HG02973 (cell line): Measurements from ENCODE around the gene VANGL2.

Experiments used
- ATAC-seq: cut with Tn5 transposase; IDR thresholded peaks from one replicate; pipeline ENCODE4 v1.9.1; 2021; ENCODE audit warnings: moderate library complexity; ENCODE audit not compliant: unreplicated experiment

Gene VANGL2

DNA sequence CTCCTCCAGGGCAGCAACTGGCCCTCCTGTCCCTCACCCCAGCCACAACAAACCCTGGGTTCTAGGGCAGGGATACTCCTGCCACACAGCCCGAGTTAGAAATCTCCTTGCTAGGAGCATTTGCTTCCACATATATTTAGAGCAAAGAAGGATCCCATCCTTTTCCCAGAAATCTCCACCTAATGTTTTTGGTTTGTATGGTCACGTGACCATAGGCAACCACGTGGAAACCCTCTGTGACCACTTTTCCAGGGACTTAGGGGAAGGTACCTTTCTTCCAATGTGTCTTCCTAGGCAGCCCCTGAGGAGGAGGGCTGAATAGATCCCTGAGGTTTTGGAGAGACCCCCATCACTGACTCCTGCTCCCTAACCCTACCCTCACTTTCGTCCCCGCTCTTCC, 25.5 kb downstream of the VANGL2 start:
- no peak for ATAC-seq

DNA sequence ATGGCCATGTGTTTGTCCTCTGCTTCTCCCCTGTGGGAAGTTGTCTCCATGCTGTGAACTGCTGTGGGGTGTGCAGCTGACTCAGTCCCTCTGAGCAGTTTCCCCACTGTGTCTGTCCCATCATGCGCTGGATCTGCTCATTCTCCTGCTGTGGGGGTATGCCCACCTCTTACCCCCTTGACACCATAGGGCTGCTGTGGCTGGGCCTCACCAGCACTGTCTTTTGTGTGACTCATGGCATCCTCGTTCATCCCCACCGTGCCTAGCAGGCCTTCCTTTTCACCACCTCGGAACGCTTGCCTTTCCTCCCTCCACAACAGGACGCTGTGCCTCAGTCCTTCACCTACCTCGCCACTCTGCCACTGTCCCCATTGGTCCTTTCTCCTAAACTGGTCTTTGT, 27.3 kb downstream of the VANGL2 start:
- ATAC-seq = no peak

DNA sequence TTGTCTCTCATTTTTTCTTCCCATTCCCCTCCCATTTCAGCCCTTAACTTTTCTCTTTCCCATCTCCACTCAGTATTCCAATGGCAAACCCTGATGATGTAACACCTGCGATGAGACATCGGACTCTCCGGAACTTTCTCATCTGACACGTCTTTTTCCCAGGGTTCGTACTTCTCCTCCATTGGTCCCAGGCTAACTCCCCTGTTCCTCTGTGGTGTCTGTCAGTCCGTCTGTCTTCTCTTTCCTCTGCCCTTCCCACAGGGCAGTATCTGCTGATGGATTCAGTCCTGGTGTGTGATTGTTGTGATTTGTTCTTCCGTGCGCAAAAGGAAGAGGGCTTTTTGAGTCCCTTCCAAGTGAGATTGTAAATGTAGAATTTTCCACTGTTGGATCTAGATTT, 27.7 kb downstream of the VANGL2 start:
- ATAC-seq = no peak

DNA sequence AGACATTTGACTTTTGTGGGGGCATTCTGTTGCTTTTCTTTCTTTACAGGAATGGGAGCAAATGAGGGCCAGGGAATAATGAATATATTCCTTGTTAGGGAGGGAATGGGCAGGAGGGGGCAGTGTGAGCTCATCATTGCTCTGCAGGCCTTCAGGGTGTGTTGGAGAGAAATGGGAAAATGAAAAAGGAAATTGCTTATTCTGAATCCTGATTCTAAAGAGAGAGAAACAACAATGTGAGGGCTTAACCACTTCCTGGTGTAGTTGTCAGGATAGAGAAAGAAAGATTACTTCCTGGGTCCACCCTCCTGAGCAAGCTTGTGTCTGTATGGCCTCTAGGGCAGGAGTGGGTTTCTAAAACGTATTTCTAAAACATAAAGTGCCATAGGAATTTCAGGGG, 28.3 kb downstream of the VANGL2 start:
- ATAC-seq = no peak

DNA sequence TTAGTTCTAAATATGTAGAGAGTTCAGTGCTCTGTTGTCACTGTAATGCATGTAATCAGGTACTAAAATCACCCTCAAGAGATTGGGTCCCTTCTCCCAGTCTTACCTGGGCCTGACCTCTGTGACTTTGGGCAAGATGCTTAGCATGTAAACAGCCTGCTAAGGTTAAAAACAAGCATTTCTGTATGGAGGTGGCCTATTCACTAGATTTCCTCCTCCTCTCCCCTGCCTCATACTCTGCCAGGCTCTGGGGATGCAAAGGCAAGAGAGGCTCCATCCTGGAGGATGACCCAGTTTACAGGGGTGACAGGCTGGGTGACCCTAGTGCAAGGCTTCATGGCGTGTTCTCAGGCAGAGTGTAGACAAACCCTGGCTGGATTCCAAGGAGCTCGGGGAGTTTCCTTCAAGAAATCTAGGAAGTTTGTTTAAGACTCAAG, 28.8 kb downstream of the VANGL2 start:
- ATAC-seq = no peak

DNA sequence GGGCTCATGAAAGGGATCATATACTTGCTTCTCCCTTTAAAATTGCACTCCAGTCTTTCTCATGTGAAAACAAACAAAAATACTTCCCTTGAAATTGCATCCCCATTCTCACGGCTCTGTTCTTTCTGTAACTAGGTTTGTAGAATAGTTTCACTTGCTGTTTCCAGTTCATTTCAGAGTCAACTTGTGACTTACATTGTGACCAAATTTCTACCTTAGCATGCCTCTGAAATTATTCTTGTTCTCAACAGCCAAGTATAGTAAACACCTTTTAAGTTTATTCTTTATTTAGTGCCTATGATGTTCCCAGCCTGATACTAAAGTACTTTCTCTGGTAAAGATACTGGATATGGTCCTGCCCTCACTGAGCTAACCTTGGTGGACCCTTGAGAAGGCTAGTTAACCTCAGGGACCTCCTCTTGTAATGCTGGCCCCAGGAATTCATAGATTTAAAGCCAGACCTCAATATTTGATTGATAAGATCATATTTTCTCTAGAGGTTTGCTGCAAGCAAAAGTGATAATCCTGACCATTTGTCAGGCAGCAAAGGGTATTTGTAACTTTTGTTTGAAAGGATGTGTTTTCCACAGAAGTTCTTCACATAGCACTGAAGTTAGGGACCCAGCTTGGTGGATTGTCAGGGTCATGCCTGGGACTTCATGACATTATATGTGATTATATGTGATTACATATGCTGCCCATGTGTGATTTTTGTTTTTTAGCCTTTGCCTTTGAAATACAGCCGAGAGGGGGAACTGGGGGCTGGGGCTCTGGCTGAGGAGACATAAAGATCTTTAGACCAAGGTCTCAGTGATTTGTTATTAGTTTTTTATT, 29.6 kb downstream of the VANGL2 start:
- ATAC-seq = no peak

DNA sequence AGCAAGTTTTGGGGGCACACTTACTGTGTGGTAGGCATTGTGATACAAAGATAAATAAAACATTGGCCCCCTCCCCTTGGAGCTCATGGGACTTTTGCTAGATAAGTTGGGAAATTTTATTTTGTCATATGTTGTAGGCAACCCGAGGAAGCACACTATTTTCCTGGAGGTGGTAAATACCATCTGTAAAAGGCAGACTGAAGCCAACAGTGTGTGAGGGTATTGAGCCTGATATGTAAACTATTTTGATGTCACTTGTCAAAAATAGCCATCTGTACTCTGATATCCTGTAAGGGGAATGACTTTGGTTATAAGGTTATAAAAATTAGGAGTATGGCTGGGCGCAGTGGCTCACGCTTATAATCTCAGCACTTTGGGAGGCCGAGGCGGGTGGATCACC, 30.6 kb downstream of the VANGL2 start:
- ATAC-seq = no peak

DNA sequence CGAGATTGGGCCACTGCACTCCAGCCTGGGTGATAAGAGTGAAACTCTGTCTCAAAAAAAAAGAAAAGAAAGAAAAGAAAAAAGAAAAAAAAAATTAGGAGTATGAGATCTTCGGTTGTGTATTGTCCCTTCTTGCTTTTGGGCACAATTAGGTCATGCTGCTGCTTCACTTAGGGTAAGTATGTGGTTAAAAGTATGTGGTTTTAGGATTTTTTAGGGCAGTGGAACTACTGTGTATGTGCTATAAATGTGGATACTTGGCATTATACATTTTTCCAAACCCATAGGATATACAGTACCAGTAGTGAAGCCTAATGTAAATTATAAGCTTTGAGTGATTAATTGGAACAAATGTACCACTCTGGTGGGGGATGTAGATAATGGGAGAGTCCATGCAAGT, 31.2 kb downstream of the VANGL2 start:
- ATAC-seq = no peak

DNA sequence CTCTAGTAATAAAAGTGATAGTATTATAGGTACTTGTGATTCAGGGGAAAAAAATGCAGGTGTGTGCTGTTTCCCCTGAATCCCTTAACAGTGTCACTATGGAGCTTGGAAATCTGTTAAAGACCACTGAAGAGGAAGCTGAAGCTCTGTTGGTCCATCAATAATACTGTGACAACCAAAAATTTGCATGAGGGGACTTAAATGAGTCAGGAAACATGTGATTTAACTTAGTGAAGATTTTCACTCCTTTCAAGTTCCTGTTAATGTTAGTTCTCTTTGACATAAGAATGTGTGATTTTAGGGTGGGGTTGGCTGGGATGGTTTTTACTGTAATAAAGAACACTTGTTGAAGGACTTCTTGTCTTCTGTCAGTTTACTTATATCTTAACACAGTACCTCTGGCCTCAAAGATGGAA, 32.0 kb downstream of the VANGL2 start:
- ATAC-seq = peak; percentile 55

DNA sequence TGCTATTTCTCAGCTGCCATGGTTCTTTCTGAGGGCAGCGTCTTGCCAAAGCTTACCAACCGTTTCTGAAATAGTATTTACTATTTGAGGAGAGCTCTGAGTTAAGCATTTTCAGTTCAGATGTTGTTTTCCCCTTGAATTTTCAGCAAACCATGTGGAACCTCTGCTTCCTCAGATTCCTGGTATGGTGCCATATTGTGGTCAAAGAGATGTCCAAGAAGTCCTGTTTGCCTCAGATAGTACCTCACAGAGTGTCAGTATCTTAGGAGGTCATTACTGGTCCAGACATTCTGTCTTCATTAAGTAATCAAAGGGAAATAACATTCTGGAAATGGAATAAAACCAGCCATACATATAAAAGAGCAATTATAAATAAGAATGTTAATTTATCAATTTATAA, 36.6 kb downstream of the VANGL2 start:
- no peak for ATAC-seq

DNA sequence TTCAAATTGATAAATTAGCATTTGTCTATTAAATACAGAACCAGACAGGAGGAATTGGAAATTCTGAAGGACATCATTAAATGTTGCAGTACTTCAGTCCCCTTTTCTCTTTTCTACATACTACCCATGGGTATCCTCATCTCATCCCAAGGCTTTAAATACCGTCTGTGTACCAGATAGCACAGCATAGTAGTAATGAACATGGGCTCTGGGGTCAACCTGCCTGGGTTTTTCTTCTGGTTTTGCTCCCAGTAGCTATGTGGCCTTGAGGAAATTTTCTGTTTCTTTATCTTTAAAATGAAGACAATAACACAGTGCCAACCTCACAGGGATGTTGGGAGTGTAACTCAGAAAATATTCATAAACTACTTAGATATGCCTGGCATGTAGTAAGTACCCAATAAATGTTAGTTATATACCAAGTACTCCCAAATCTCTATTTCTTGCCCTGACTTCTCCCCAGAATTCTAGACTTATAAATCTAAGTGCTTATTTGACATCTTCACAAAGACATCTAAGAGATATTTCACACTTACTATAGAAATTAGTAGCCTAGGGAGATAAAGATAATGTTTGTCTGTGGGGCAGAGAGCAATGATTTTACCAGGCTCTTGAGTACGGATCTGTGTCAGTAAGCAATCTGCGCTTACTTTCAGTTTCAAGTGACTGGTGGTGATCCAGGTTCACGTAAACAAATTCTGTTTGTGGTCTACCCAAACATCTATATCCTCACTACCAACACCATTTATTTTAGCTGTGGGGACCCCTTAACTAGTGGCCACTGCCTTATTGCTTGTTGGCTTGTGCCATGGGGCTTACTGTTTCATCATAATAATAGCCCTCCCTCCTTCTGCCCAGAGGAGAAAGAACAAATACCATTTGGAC, 37.3 kb downstream of the VANGL2 start:
- ATAC-seq = peak; percentile 69

DNA sequence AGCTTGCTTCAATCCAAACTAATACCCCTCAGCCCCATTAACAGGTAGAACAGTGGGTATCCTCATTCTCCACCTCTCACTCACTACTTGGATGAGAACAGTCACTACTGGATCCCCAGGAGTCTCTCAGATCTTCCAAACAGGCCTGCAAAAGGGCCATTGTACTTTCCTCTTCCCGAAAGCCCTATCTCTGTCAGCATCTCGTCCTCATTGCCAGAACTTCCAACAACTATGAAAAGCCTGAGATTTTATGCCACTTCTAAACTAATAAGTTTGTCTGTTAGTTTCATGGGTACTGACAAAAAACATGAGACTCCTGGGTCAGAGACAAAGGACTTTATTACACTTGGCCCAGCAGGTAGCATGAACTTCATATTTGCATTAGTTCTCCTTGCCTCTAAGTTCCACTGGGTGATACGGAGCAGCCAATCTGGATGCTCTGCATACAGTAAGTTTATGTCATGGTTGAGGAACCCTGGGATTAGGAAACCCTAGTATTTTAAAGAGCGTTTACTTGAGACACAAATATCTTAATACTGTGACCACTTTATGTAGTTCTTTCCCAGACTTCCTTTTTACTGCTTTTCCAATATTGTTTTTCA, 38.1 kb downstream of the VANGL2 start:
- ATAC-seq = no peak

DNA sequence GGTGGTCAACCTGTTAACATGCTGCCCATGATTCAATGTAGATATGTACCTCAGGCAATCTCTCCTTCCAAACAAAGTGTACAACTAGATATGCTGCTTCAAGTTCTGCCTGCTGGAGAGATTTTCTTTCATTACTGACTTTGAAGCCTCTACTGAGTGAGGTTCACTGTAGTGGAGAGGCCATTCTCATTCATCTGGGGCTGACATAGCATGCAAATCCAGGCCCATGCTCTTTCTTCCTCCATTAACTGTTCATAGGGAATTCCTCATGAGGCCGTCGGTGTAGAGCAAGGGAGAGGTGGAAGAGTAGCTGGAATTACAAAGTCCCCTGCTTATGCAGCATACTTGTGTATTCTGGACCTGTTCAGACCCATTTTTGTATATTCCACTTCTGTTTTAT, 38.6 kb downstream of the VANGL2 start:
- no peak for ATAC-seq

DNA sequence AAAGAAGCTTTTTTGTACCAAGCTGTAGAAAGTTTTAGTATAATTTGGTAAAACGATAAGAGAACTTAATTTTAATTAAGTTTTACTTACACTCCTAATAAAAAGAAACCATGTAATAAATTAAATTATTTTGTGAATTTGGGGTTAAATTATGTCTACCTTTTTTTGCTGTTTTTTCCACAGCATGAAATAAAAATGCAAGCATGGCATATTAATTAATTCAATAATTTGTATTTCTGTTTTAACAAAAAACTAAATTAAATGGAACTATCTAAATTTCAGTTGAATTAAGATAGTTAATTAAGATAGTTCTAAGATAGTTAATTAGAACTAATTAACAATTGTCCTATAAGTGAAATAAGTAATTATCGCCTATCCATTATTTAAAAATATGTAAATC, 39.4 kb downstream of the VANGL2 start:
- ATAC-seq = no peak

DNA sequence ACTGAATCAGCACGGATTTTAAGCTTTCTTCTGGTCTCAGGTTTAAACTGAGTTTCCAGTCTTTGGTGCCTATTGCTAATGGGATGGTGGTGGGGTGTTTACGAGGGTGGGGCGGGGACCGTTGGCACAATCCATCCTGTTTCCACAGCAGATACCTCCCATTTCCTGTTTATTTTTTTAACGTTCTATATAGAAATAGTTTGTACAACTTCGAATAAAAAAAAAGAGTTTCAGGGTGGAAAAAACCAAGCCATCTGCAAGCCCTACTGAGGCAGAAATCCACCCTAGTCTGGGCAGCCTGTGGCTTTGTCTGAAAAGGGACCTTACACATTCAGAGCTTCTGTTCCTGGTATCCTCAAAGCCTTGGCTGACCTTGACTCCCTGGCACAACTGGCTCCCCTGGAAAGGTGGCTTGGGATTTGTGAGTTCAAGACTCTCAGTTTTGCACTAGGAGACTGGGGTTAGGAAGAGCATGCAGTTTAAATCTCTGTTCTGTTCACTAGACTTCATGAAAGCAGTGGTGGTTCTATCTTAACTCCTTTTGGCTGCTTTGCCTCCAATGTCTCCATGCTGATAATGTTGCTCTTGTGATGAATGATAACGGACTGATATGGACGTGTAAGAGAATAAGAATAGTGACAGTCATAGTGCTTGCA, 46.7 kb downstream of the VANGL2 start:
- no peak for ATAC-seq

DNA sequence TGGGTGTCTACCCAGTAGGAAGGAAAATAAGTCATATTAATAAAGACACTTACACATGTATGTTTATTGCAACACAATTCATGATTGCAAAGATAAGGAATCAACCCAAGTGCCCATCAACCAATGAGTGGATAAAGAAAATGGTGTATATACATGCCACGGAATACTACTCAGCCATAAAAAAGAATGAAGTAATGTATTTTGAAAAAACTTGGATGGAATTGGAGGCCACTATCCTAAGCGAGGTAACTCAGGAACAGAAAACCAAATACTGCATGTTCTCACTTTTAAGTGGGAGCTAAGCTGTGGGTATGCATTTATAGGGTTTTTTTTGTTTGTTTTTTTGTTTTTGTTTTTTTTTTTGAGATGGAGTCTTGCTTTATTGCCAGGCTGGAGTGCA, 49.1 kb downstream of the VANGL2 start:
- ATAC-seq = no peak

DNA sequence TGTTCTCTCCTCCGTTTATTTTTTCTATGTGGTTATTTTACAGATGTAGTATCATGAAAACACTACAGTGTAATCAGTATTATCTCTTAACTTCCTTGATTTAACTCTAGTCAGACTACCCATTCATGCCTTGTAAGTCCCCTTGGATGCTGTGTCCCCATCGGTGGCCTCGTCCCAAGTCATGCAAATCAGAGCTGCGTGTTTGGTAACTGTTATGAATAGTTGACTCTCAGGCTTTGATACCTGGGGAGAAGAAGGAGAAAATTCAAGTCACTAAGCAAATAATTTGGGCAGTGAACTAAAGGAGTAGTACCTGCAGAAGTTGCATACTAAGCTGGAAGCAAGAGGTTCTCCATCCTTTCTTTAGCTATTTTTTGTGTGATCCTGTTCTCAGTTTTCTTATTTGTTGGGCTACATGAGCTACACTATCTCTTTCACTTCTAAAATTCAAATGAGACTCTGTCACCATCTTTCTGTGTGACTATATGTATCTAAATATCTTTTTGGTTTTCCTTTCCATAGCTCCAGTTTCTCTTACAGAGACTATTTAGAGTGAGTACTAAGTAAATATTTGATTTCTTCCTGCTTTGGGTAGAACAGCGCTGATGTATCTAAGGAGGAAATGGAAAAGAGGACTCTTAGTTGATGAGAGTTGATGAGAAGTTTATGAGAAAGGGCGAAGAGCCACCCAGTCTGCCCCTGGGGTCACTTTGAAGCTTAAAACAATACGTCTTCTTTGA, 50.9 kb downstream of the VANGL2 start:
- ATAC-seq = no peak

DNA sequence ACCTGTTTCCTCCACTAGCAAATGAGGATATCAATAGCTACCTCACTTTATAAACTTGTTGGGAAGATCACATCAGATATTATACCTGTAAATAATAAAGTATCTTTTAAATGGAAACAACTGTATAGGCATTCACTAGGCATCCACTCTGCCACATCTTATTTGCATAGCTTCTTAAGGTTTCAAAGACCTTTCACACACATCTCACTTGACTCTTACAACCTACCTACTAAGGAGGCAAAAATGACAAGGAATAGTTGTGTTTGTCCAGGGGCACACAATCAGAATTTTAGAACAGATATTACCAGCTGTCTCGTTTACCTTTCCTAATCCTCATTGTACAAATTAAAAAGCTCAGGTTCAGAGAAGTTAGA, 51.5 kb downstream of the VANGL2 start:
- no peak for ATAC-seq

DNA sequence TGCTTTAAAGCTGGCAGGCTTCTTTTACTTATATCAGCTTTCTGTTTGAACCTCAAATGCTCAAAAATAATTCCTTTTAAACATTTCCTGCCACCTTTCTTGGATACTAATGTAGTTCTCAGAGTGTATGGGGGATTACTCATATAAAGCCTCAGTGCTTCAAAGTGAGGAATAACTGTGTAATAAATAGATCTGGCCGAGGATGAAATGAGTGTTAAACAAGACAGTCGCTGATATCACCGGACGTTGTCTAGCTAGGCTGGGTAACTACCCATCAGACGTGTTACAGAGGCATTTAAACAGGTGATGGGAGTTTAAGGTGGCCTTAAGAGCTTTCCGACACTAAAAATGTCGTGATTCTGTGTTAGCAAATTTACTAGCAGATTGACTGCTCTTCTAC, 53.1 kb downstream of the VANGL2 start:
- ATAC-seq = peak; percentile 59

DNA sequence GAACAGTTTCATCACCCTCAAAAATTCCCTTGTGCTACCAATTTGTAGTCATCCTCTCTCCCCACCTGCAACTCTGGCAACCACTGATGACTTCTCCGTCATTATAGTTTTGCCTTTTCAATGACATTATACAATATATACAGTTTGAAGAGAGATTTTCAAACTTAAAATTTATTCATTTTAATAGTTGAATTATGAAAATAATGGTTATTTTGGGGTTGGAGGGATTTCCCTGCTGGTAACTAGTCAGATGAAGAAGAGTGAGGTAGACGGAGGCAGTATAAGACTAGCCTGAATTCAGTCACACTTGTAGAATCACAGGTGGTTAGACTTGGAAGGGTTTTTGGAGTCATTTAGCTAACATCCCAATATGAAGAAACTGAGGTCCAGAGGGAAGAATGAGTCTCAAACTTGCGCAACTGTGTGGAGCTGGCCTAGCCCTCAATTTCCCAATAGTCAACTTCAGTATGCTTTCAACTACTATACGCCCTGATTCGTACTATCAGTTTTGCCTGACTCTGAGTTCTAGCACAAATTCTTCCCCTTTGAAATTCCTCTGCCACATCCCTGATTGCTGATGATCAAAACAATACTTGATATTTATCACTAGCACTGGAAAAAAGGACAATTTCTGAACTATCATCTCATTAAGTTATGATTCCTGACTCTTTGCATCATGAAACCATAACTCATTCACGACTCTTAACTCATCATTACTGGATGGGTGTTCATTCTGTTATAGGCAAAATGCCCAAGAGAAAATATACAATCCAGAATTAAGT, 54.2 kb downstream of the VANGL2 start:
- no peak for ATAC-seq
